OCI-LY7 (cell line): Measurements from ENCODE around the gene XPO1. TPM values are rescaled to one million over a fixed set of nuclear protein-coding genes. Genes with fewer than 3 reads are reported as not detected.

Experiments used
- BruUV-seq: library from RNA; stranded (reverse); fragments of 400-500 nt; replicated peaks from 2 replicates; lab custom pipeline; 2021; lab: Mats Ljungman, UMichigan
- CTCF ChIA-PET: fragments of 300-600 bp; sonication (Branson Sonifier 250); formaldehyde crosslinking; loops from one replicate; lab custom pipeline; 2022; ENCODE audit warnings: antibody characterized with exemption; ENCODE audit not compliant: unreplicated experiment; lab: Charles Lee
- POLR2A ChIA-PET: fragments of 300-600 bp; sonication (Branson Sonifier 250); formaldehyde crosslinking; loops from one replicate; lab custom pipeline; 2022; ENCODE audit warnings: antibody characterized with exemption; lab: Charles Lee
- DNase-seq: peaks from one replicate; pipeline ENCODE4 v3.0.0-alpha.2; 2015; ENCODE audit warnings: low spot score
- H2AFZ ChIP-seq: fragments of 200-600 bp; sonication (generic), shearing (Covaris generic); 2 replicates; pipeline ENCODE4 v1.6.1; 2014; ENCODE audit warnings: mild to moderate bottlenecking, antibody characterized with exemption, low read length, moderate library complexity
- H3K27ac ChIP-seq: fragments of 200-600 bp; sonication (generic); 2 replicates; pipeline ENCODE4 v1.5.1; 2014; ENCODE audit warnings: mixed run types, low read depth, mild to moderate bottlenecking, moderate library complexity, low read length, inconsistent platforms; ENCODE audit not compliant: poor library complexity, severe bottlenecking
- H3K36me3 ChIP-seq: fragments of 200-600 bp; sonication (generic); 2 replicates; pipeline ENCODE4 v1.6.1; 2014; ENCODE audit warnings: mild to moderate bottlenecking, antibody characterized with exemption, low read length, moderate library complexity, mixed read lengths; ENCODE audit not compliant: insufficient read depth
- H3K4me1 ChIP-seq: fragments of 200-600 bp; sonication (generic); 2 replicates; pipeline ENCODE4 v1.5.1; 2014; ENCODE audit warnings: mild to moderate bottlenecking, low read length; ENCODE audit not compliant: insufficient read depth, poor library complexity, severe bottlenecking
- H3K4me2 ChIP-seq: fragments of 200-600 bp; sonication (generic); 2 replicates; pipeline ENCODE4 v1.6.1; 2014; ENCODE audit warnings: mild to moderate bottlenecking, low read length
- H3K4me3 ChIP-seq: fragments of 200-600 bp; sonication (generic); 2 replicates; pipeline ENCODE4 v1.5.1; 2014; ENCODE audit warnings: mild to moderate bottlenecking, low read depth, low read length; ENCODE audit not compliant: poor library complexity, severe bottlenecking
- H3K79me2 ChIP-seq: fragments of 200-600 bp; sonication (generic); 2 replicates; pipeline ENCODE4 v1.6.1; 2016; ENCODE audit warnings: low read depth, mild to moderate bottlenecking, low read length, moderate library complexity, mixed read lengths; ENCODE audit not compliant: insufficient read depth
- H3K9me2 ChIP-seq: fragments of 200-600 bp; sonication (generic); 2 replicates; pipeline ENCODE4 v1.6.1; 2016; ENCODE audit warnings: mild to moderate bottlenecking, low read length, mixed read lengths; ENCODE audit not compliant: insufficient read depth
- H3K9me3 ChIP-seq: fragments of 200-600 bp; sonication (generic); 2 replicates; pipeline ENCODE4 v1.6.1; 2014; ENCODE audit warnings: mild to moderate bottlenecking, mixed run types, low read length, mixed read lengths
- H4K20me1 ChIP-seq: fragments of 200-600 bp; sonication (generic); 2 replicates; pipeline ENCODE4 v1.6.1; 2014; ENCODE audit warnings: mild to moderate bottlenecking, antibody characterized with exemption, low read length, moderate library complexity, mixed read lengths; ENCODE audit not compliant: insufficient read depth
- EZH2phosphoT487 ChIP-seq: fragments of 200-600 bp; sonication (generic); IDR thresholded peaks from 2 replicates; pipeline ENCODE4 v1.6.1; 2018; ENCODE audit warnings: low read depth, borderline replicate concordance, mild to moderate bottlenecking, mixed run types, antibody characterized with exemption, low read length, moderate library complexity, mixed read lengths
- intact Hi-C: fragments of 100-400 bp; cut with micrococcal nuclease; formaldehyde crosslinking; loops from one replicate; pipeline ENCODE4 v1.10.0; 2022; ENCODE audit not compliant: unreplicated experiment
- total RNA-seq, 2 experiments: library from RNA; depleted of rRNA in 1 of 2; stranded (reverse); fragments of >200 nt in 1 of 2; shearing (Covaris generic) in 1 of 2; gene quantifications; 2 replicates each; pipeline ENCODE4 v1.2.3, GENCODE V29; 2014 to 2022
- TF ChIP-seq, protein P1 (sequence below): fragments of 200-600 bp; sonication (generic); conservative IDR thresholded peaks from 2 replicates; pipeline ENCODE4 v1.5.1; 2014; ENCODE audit warnings: mild to moderate bottlenecking, antibody characterized with exemption, low read length, moderate library complexity, mixed read lengths

The XPO1 gene
- total RNA-seq, 2 experiments from 2014 or later, result 177 to 287 TPM

- H4K20me1 ChIP-seq, result peaks cover 33% of the 10 kb centered on the region
- intact Hi-C loops, result loop anchor here (5.0 kb wide), 2 partner anchors 360 to 520 kb away; partner anchors contain the start of genes PEX13 and PUS10
- H3K79me2 ChIP-seq, result peaks cover 62% of the 10 kb centered on the region
- no peak overlapping the region for H2AFZ ChIP-seq
- no peaks in the 10 kb centered on the region for H3K9me2 ChIP-seq
- H3K4me1 ChIP-seq, result peaks cover 39% of the 10 kb centered on the region
- TF ChIP-seq, protein P1, sequence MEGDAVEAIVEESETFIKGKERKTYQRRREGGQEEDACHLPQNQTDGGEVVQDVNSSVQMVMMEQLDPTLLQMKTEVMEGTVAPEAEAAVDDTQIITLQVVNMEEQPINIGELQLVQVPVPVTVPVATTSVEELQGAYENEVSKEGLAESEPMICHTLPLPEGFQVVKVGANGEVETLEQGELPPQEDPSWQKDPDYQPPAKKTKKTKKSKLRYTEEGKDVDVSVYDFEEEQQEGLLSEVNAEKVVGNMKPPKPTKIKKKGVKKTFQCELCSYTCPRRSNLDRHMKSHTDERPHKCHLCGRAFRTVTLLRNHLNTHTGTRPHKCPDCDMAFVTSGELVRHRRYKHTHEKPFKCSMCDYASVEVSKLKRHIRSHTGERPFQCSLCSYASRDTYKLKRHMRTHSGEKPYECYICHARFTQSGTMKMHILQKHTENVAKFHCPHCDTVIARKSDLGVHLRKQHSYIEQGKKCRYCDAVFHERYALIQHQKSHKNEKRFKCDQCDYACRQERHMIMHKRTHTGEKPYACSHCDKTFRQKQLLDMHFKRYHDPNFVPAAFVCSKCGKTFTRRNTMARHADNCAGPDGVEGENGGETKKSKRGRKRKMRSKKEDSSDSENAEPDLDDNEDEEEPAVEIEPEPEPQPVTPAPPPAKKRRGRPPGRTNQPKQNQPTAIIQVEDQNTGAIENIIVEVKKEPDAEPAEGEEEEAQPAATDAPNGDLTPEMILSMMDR, result no peak
- no peak for TF ChIP-seq EZH2phosphoT487
- no peaks in the 10 kb centered on the region for H3K9me3 ChIP-seq
- no TSS peak for BruUV-seq
- POLR2A ChIA-PET, result interaction anchor here (0.6 to 1.9 kb wide), 16 partner anchors 13 to 1187 kb away, joined by 3 to 14 read pairs (median 4); no protein-coding TSS in a partner anchor
- H3K4me3 ChIP-seq, result peak overlapping the region; percentile 84
- CTCF ChIA-PET, result no interaction called here
- peak; percentile 54 for DNase-seq
- peak overlapping the region; percentile 98 for H3K4me2 ChIP-seq
- H3K27ac ChIP-seq, result peak overlapping the region; percentile 89
- peaks cover 47% of the 10 kb centered on the region for H3K36me3 ChIP-seq
Measured at GRCh38 chr2:61537277-61537949, 743 bp downstream of the XPO1 start.

- TF ChIP-seq, protein P1, result no peak
- TF ChIP-seq EZH2phosphoT487, result no peak
- Histone ChIP-seq H3K4me1 (peaks cover 39% of the 10 kb centered on the region), H3K9me3 (no peaks in the 10 kb centered on the region), H3K4me3 (peak overlapping the region; percentile 84), H4K20me1 (peaks cover 34% of the 10 kb centered on the region), H3K36me3 (peaks cover 53% of the 10 kb centered on the region), H3K4me2 (peak overlapping the region; percentile 98), H3K79me2 (peaks cover 69% of the 10 kb centered on the region), H3K9me2 (no peaks in the 10 kb centered on the region), H2AFZ (no peak overlapping the region), H3K27ac (peak overlapping the region; percentile 89)
- ChIA-PET CTCF (no interaction called here), POLR2A (interaction anchor here (0.6 to 1.9 kb wide), 6 partner anchors 29 to 358 kb away, joined by 3 to 7 read pairs (median 3); no protein-coding TSS in a partner anchor)
- intact Hi-C loops, result loop anchor here (5.0 kb wide), 2 partner anchors 359 to 519 kb away; partner anchors contain the start of genes PEX13 and PUS10
- peak; percentile 92 for DNase-seq
- TSS peak; percentile 89 for BruUV-seq
Measured at GRCh38 chr2:61536572-61537276, 1.4 kb downstream of the XPO1 start.
